Neural cell (in vitro differentiated cells): Measurements from ENCODE around the gene AP3B1. TPM values are rescaled to one million over a fixed set of nuclear protein-coding genes. Genes with fewer than 3 reads are reported as not detected.

Experiments
- H2AFZ ChIP-seq: fragments of 200-600, 300-800 bp; sonication (generic), shearing (Covaris generic); 2 replicates; pipeline ENCODE4 v1.6.0; 2014; ENCODE audit warnings: low read depth, mild to moderate bottlenecking, antibody characterized with exemption, low read length, moderate library complexity
- H3F3A ChIP-seq: fragments of 200-600 bp; shearing (Covaris generic); 2 replicates; pipeline ENCODE4 v1.6.1; 2016; ENCODE audit warnings: mild to moderate bottlenecking, moderate library complexity, mixed read lengths, antibody characterized with exemption, low read length; ENCODE audit not compliant: insufficient read depth, poor library complexity, severe bottlenecking
- H3K27ac ChIP-seq: fragments of 200-600, 300-800 bp; sonication (generic), shearing (Covaris generic); 2 replicates; pipeline ENCODE4 v1.5.1; 2014; ENCODE audit warnings: mild to moderate bottlenecking, low read length, moderate library complexity
- H3K27me3 ChIP-seq: fragments of 300-800, 200-600 bp; sonication (generic), shearing (Covaris generic); 2 replicates; pipeline ENCODE4 v1.6.0; 2014; ENCODE audit warnings: mild to moderate bottlenecking, low read depth, low read length, moderate library complexity; ENCODE audit not compliant: insufficient read depth
- H3K36me3 ChIP-seq: fragments of 300-800, 200-600 bp; sonication (generic), shearing (Covaris generic); 2 replicates; pipeline ENCODE4 v1.5.1; 2014; ENCODE audit warnings: mild to moderate bottlenecking, antibody characterized with exemption, low read length, moderate library complexity; ENCODE audit not compliant: insufficient read depth
- H3K4me2 ChIP-seq: fragments of 300-800, 200-600 bp; sonication (generic), shearing (Covaris generic); 2 replicates; pipeline ENCODE4 v1.6.0; 2014; ENCODE audit warnings: mild to moderate bottlenecking, low read length
- H3K4me3 ChIP-seq: fragments of 300-800, 200-600 bp; sonication (generic), shearing (Covaris generic); 2 replicates; pipeline ENCODE4 v1.5.1; 2014; ENCODE audit warnings: mild to moderate bottlenecking, low read length, moderate library complexity
- H3K79me2 ChIP-seq: fragments of 200-600 bp; shearing (Covaris generic); replicated peaks from 2 replicates; pipeline ENCODE4 v1.6.0; 2014; ENCODE audit warnings: mild to moderate bottlenecking, low read length, moderate library complexity; ENCODE audit not compliant: insufficient read depth
- H3K9ac ChIP-seq: fragments of 300-800, 200-600 bp; sonication (generic), shearing (Covaris generic); 2 replicates; pipeline ENCODE4 v1.6.1; 2016; ENCODE audit warnings: mild to moderate bottlenecking, low read length, mixed read lengths
- H3K9me2 ChIP-seq: fragments of 200-600 bp; shearing (Covaris generic); 2 replicates; pipeline ENCODE4 v1.6.1; 2016; ENCODE audit warnings: mild to moderate bottlenecking, low read length, mixed read lengths; ENCODE audit not compliant: insufficient read depth
- H3K9me3 ChIP-seq: fragments of 200-600, 300-800 bp; sonication (generic), shearing (Covaris generic); 2 replicates; pipeline ENCODE4 v1.6.1; 2016; ENCODE audit warnings: mild to moderate bottlenecking, mixed run types, low read length, moderate library complexity, mixed read lengths
- H4K20me1 ChIP-seq: fragments of 200-600 bp; shearing (Covaris generic); 2 replicates; pipeline ENCODE4 v1.6.1; 2016; ENCODE audit warnings: mild to moderate bottlenecking, mixed run types; ENCODE audit not compliant: insufficient read depth
- CTCF ChIP-seq: fragments of 450-650 bp; IDR thresholded peaks from 2 replicates; pipeline ENCODE4 v1.5.1; 2014; ENCODE audit warnings: antibody characterized with exemption, mild to moderate bottlenecking, moderate library complexity; ENCODE audit not compliant: poor library complexity, severe bottlenecking
- EP300 ChIP-seq: fragments of 450-650 bp; conservative IDR thresholded peaks from 2 replicates; pipeline ENCODE4 v1.6.1; 2014; ENCODE audit warnings: antibody characterized with exemption, mild to moderate bottlenecking, moderate library complexity; ENCODE audit not compliant: poor library complexity, severe bottlenecking
- EZH2 ChIP-seq: fragments of 200-600, 300-800 bp; shearing (Covaris generic), sonication (generic); IDR thresholded peaks from 2 replicates; pipeline ENCODE4 v1.6.1; 2014; ENCODE audit warnings: antibody characterized with exemption, low read length, borderline replicate concordance, mild to moderate bottlenecking; ENCODE audit not compliant: insufficient read depth, poor library complexity, severe bottlenecking
- MXI1 ChIP-seq: fragments of 450-650 bp; conservative IDR thresholded peaks from 2 replicates; pipeline ENCODE4 v1.6.1; 2014; ENCODE audit warnings: antibody characterized with exemption, mild to moderate bottlenecking; ENCODE audit not compliant: poor library complexity, severe bottlenecking
- POLR2AphosphoS5 ChIP-seq: IDR thresholded peaks from 2 replicates; pipeline ENCODE4 v1.6.1; 2012
- RAD21 ChIP-seq: fragments of 450-650 bp; conservative IDR thresholded peaks from 2 replicates; pipeline ENCODE4 v1.6.1; 2014; ENCODE audit warnings: antibody characterized with exemption, mild to moderate bottlenecking, moderate library complexity
- REST ChIP-seq: IDR thresholded peaks from 2 replicates; pipeline ENCODE4 v1.6.1; 2012; ENCODE audit warnings: borderline replicate concordance
- SMC3 ChIP-seq: fragments of 450-650 bp; conservative IDR thresholded peaks from 2 replicates; pipeline ENCODE4 v1.6.1; 2014; ENCODE audit warnings: antibody characterized with exemption, mild to moderate bottlenecking, moderate library complexity; ENCODE audit not compliant: poor library complexity
- TAF1 ChIP-seq: IDR thresholded peaks from 2 replicates; pipeline ENCODE4 v1.6.1; 2012; ENCODE audit warnings: low read depth
- polyA plus RNA-seq: library from polyadenylated mRNA; depleted of rRNA; stranded (reverse); fragments of >200 nt; gene quantifications from 2 replicates; pipeline ENCODE4 v1.2.3, GENCODE V29; 2014

The AP3B1 gene
- polyA plus RNA-seq, 1 donor from 2014 or later = 8.5 TPM

- no peaks in the 10 kb centered on the region for H3K9me2 ChIP-seq
- no peak overlapping the region for H3K4me3 ChIP-seq
- no peaks in the 10 kb centered on the region for H3K79me2 ChIP-seq
- no peak for TF ChIP-seq MXI1
- no peak for TF ChIP-seq CTCF
- TF ChIP-seq TAF1 = no peak
- no peak for TF ChIP-seq SMC3
- no peak for TF ChIP-seq POLR2AphosphoS5
- TF ChIP-seq EZH2 = no peak
- TF ChIP-seq EP300 = no peak
- no peak for TF ChIP-seq REST
- TF ChIP-seq RAD21 = no peak
- H3K27me3 ChIP-seq = peaks cover 68% of the 10 kb centered on the region
- no peak overlapping the region for H3K4me2 ChIP-seq
- H4K20me1 ChIP-seq = no peaks in the 10 kb centered on the region
- H3F3A ChIP-seq = no peaks in the 10 kb centered on the region
- no peaks in the 10 kb centered on the region for H3K36me3 ChIP-seq
- H2AFZ ChIP-seq = no peak overlapping the region
- no peak overlapping the region for H3K9ac ChIP-seq
- H3K9me3 ChIP-seq = no peaks in the 10 kb centered on the region
- no peak overlapping the region for H3K27ac ChIP-seq
Measured at GRCh38 chr5:78016863-78017529, 277.5 kb downstream of the AP3B1 start.

- no peak overlapping the region for H3K4me2 ChIP-seq
- no peak overlapping the region for H2AFZ ChIP-seq
Measured at GRCh38 chr5:78009937-78010527, 284.5 kb downstream of the AP3B1 start.

More at GRCh38 chr5:78009937-78010527, 284.5 kb downstream of the AP3B1 start:
- no peak overlapping the region for H3K9ac ChIP-seq
- no peak overlapping the region for H3K27ac ChIP-seq
- H3K9me2 ChIP-seq = no peaks in the 10 kb centered on the region
- peaks cover 37% of the 10 kb centered on the region for H3K27me3 ChIP-seq
- no peak overlapping the region for H3K4me3 ChIP-seq
- TF ChIP-seq CTCF = no peak
- no peak for TF ChIP-seq EZH2
- TF ChIP-seq TAF1 = no peak
- TF ChIP-seq POLR2AphosphoS5 = no peak
- no peak for TF ChIP-seq REST
- no peak for TF ChIP-seq EP300
- no peak for TF ChIP-seq SMC3
- TF ChIP-seq MXI1 = no peak
- no peak for TF ChIP-seq RAD21
- H3K36me3 ChIP-seq = no peaks in the 10 kb centered on the region
- H3K79me2 ChIP-seq = no peaks in the 10 kb centered on the region
- no peaks in the 10 kb centered on the region for H3F3A ChIP-seq
- H4K20me1 ChIP-seq = no peaks in the 10 kb centered on the region
- no peaks in the 10 kb centered on the region for H3K9me3 ChIP-seq
